Stomach (tissue), 9 donors: ENCODE data around the gene MLIP. TPM values are rescaled to one million over a fixed set of nuclear protein-coding genes. Genes with fewer than 3 reads are reported as not detected.

Experiments used
- DNase-seq, 2 donors: peaks; one replicate each; pipeline versions ENCODE4 v3.0.0 to v3.0.0-alpha.2; 2013 to 2019
- H3K27ac ChIP-seq, 5 donors: fragments of 200-600 bp in 4 of 5; sonication (generic) in 4 of 5; one replicate each; pipeline ENCODE4 v1.5.1; 2013 to 2019; ENCODE audit warnings: mild to moderate bottlenecking in 1 of 5, moderate library complexity in 1 of 5
- H3K27me3 ChIP-seq, 3 donors: fragments of 200-600 bp; sonication (generic); one replicate each; pipeline ENCODE4 v1.5.1; 2017 to 2019; ENCODE audit warnings: mixed run types in 1 of 3
- H3K36me3 ChIP-seq, 4 donors: fragments of 200-600 bp; sonication (generic); 1 replicate in 3 of 4; 2 replicates in 1 of 4; pipeline ENCODE4 v1.5.1; 2016 to 2019
- H3K4me1 ChIP-seq, 4 donors: fragments of 200-600 bp; sonication (generic); one replicate each; pipeline ENCODE4 v1.5.1; 2016 to 2019
- H3K4me3 ChIP-seq, 4 donors: fragments of 200-600 bp; sonication (generic) in 3 of 4; one replicate each; pipeline ENCODE4 v1.5.1; 2016 to 2019; ENCODE audit warnings: mild to moderate bottlenecking in 1 of 4
- H3K9me3 ChIP-seq, 4 donors: fragments of 200-600 bp; sonication (generic); one replicate each; pipeline ENCODE4 v1.5.1; 2016 to 2019
- EP300 ChIP-seq: sonication (generic); formaldehyde crosslinking; IDR thresholded peaks from one replicate; pipeline ENCODE4 v1.6.1; 2017; ENCODE audit warnings: antibody characterized with exemption
- POLR2A ChIP-seq, 4 donors: fragments of 450-650 bp; IDR thresholded peaks; one replicate each; pipeline ENCODE4 v1.6.1; 2016; ENCODE audit warnings: antibody characterized with exemption in 4 of 4, control low read depth in 2 of 4, mild to moderate bottlenecking in 1 of 4, moderate library complexity in 1 of 4
- POLR2AphosphoS5 ChIP-seq, 3 donors: sonication (generic); formaldehyde crosslinking; IDR thresholded peaks; one replicate each; pipeline ENCODE4 v1.6.1; 2016; ENCODE audit warnings: antibody characterized with exemption in 3 of 3
- WGBS, 5 donors: extraction: QIAGEN DNeasy Blood & Tissue Kit in 3 of 5; methylation state at CpG; one replicate each; pipeline versions ENCODE4 v1.1.5 to v1.1.7; 2013 to 2018; 5-methylcytosine and 5-hydroxymethylcytosine counted together
- intact Hi-C: fragments of 100-400 bp; cut with DNase I; formaldehyde crosslinking; loops from one replicate; pipeline ENCODE4 v1.15.1; 2023; ENCODE audit warnings: low total_unique reads
- polyA plus RNA-seq, 3 donors: library from polyadenylated mRNA; stranded (reverse); fragments of 200-250 nt; gene quantifications; one replicate each; pipeline ENCODE4 v1.2.3, GENCODE V29; 2013
- total RNA-seq, 5 donors: library from RNA; depleted of rRNA; stranded (reverse); fragments of >200 nt; gene quantifications; one replicate each; pipeline versions ENCODE4 v1.1.0 to v1.2.3, GENCODE V29; 2014 to 2016
- TF ChIP-seq, protein P1 (sequence below), 7 experiments: fragments of 450-650 bp in 4 of 7; fragments of 200-600 bp in 3 of 7; sonication (generic) in 3 of 7; IDR thresholded peaks; one replicate each; pipeline ENCODE4 v1.5.1; 2016 to 2019; ENCODE audit warnings: antibody characterized with exemption in 7 of 7, control low read depth in 2 of 7, mild to moderate bottlenecking in 1 of 7
- donor health status: healthy with polysubstance abuse.
- donor health status: Bipolar disorder and iron deficiency.
- donor health status: healthy.

The MLIP gene
- total and polyA plus RNA-seq, 8 donors, result 0.48 TPM; not detected in 7

DNA sequence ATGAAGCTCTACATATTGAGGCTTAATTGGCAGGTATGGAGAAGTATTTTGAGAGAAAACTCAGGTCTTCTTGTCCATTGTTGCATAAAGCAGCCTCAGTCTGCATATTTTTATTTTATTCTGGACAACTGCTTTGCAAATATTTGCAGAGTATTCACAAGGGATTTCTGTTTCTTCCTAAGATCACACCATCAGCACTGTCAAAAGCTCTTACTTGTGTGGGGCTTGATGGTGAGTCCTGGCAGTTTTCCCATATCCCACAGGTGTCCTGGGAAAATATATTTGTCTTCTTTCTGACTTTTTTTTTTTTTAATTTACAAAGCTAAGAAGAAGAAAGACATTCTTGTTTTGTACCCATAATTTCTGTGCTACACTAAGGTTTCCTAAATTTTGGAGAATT is 16.9 kb upstream of the MLIP start:
- H3K4me3 ChIP-seq, result no peak overlapping the region
- no peak for DNase-seq
- no peak overlapping the region for H3K27ac ChIP-seq
- no peak for TF ChIP-seq POLR2A (IDR thresholded peaks at IDR 0.05)
- TF ChIP-seq, protein P1, sequence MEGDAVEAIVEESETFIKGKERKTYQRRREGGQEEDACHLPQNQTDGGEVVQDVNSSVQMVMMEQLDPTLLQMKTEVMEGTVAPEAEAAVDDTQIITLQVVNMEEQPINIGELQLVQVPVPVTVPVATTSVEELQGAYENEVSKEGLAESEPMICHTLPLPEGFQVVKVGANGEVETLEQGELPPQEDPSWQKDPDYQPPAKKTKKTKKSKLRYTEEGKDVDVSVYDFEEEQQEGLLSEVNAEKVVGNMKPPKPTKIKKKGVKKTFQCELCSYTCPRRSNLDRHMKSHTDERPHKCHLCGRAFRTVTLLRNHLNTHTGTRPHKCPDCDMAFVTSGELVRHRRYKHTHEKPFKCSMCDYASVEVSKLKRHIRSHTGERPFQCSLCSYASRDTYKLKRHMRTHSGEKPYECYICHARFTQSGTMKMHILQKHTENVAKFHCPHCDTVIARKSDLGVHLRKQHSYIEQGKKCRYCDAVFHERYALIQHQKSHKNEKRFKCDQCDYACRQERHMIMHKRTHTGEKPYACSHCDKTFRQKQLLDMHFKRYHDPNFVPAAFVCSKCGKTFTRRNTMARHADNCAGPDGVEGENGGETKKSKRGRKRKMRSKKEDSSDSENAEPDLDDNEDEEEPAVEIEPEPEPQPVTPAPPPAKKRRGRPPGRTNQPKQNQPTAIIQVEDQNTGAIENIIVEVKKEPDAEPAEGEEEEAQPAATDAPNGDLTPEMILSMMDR (IDR thresholded peaks at IDR 0.05), result no peak
- no peak for TF ChIP-seq EP300
- no peak for TF ChIP-seq POLR2AphosphoS5 (IDR thresholded peaks at IDR 0.05)
- no peaks in the 10 kb centered on the region for H3K9me3 ChIP-seq
- intact Hi-C loops, result no loop called here
- no peaks in the 10 kb centered on the region for H3K36me3 ChIP-seq
- H3K4me1 ChIP-seq, result no peaks in the 10 kb centered on the region
- no peaks in the 10 kb centered on the region for H3K27me3 ChIP-seq

- Histone ChIP-seq H3K4me1 (no peaks in the 10 kb centered on the region), H3K27me3 (no peaks in the 10 kb centered on the region), H3K27ac (no peak overlapping the region), H3K36me3 (no peaks in the 10 kb centered on the region), H3K9me3 (no peaks in the 10 kb centered on the region), H3K4me3 (no peak overlapping the region)
- intact Hi-C loops, result no loop called here
- no peak for DNase-seq
- WGBS, 5 donors, result 49 to 70% (median 61%) methylated on average over 4 of the region's 4 CpGs
- TF ChIP-seq POLR2A (IDR thresholded peaks at IDR 0.05), result no peak
- TF ChIP-seq, protein P1 (IDR thresholded peaks at IDR 0.05), result no peak
These were observed 16.5 kb upstream of the MLIP start for GRCh38 chr6:54094786-54095185.

- Histone ChIP-seq H3K27me3 (no peaks in the 10 kb centered on the region), H3K36me3 (no peaks in the 10 kb centered on the region), H3K27ac (no peak overlapping the region), H3K9me3 (no peaks in the 10 kb centered on the region), H3K4me1 (no peaks in the 10 kb centered on the region), H3K4me3 (no peak overlapping the region)
- TF ChIP-seq, protein P1 (IDR thresholded peaks at IDR 0.05), result no peak
- no peak for TF ChIP-seq POLR2AphosphoS5 (IDR thresholded peaks at IDR 0.05)
- no peak for TF ChIP-seq POLR2A (IDR thresholded peaks at IDR 0.05)
- no peak for TF ChIP-seq EP300
- 67 to 79% (median 73%) methylated on average over 4 of the region's 4 CpGs for WGBS, 5 donors
- DNase-seq, result no peak
- intact Hi-C loops, result no loop called here
These were observed 15.5 kb upstream of the MLIP start for GRCh38 chr6:54095723-54096122.

DNA sequence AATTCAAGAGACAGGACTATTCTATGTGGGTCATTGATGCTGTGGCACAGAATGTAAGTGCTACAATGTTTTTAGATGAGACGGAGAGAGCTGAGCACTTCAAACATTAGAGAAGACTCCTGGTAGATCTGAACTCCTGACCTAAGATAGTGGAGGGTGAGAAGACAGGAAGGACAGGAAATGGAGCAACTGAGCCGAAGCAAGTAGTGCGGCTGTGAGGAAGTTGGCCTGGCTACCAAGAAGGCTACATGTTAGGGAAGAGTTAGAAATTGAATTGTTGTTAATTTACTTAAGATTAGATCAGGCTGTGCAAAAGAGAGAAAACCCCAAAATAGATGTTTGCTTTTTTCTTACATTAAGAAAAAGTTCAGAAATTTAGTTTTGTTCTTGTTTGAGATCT is 14.4 kb upstream of the MLIP start:
- Histone ChIP-seq H3K4me3 (no peak overlapping the region), H3K27me3 (no peaks in the 10 kb centered on the region), H3K36me3 (no peaks in the 10 kb centered on the region), H3K9me3 (no peaks in the 10 kb centered on the region), H3K4me1 (no peaks in the 10 kb centered on the region), H3K27ac (no peak overlapping the region)
- WGBS, 5 donors, result 79 to 92% (median 85%) methylated on average over 3 of the region's 3 CpGs
- no peak for DNase-seq
- intact Hi-C loops, result no loop called here
- TF ChIP-seq EP300 (no peak), POLR2AphosphoS5 (IDR thresholded peaks at IDR 0.05) (no peak), POLR2A (IDR thresholded peaks at IDR 0.05) (no peak)
- TF ChIP-seq, protein P1 (IDR thresholded peaks at IDR 0.05), result no peak
